T-helper 9 cell (primary cell): ENCODE data around the gene FTH1.
"Not testable (repeated sequence)": the region's sequence is repeated elsewhere in the genome, so short reads cannot be mapped to it uniquely, and the experiment has no call there.

ENCODE experiments used
- DNase-seq: peaks from one replicate; pipeline ENCODE4 v3.0.0-alpha.2; 2020
- total RNA-seq, 2 donors: gene quantifications; one replicate each; lab custom pipeline; 2026; lab: John Stamatoyannopoulos, UW

The FTH1 gene
- 198 to 1,086 reads per million in 2 donors for total RNA-seq

- peak; percentile 89 for DNase-seq
Measured at GRCh38 chr11:61967116-61967923, at the start of gene FTH1. FTH1 (minus strand) TSS chr11:61967634; CDS start chr11:61967425, 209 bp downstream.

DNA sequence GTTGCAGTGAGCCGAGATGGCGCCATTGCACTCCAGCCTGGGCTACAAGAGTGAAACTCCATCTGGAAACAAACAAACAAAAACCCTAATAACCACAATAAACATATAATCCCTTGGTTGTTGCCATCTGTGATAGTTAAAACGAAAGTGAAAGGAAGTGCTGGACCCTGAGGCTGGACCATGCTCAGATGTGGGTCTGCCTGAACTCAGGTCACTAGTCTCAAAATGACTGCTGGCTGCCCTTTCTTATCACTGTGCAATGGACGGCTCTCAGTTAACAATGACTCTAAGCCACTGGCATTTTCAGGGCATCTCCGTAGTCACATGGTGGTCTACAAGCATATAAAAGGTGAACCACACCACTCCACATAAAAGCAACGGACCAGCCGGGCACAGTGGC is 48.2 kb upstream of the FTH1 start:
- no peak for DNase-seq

DNA sequence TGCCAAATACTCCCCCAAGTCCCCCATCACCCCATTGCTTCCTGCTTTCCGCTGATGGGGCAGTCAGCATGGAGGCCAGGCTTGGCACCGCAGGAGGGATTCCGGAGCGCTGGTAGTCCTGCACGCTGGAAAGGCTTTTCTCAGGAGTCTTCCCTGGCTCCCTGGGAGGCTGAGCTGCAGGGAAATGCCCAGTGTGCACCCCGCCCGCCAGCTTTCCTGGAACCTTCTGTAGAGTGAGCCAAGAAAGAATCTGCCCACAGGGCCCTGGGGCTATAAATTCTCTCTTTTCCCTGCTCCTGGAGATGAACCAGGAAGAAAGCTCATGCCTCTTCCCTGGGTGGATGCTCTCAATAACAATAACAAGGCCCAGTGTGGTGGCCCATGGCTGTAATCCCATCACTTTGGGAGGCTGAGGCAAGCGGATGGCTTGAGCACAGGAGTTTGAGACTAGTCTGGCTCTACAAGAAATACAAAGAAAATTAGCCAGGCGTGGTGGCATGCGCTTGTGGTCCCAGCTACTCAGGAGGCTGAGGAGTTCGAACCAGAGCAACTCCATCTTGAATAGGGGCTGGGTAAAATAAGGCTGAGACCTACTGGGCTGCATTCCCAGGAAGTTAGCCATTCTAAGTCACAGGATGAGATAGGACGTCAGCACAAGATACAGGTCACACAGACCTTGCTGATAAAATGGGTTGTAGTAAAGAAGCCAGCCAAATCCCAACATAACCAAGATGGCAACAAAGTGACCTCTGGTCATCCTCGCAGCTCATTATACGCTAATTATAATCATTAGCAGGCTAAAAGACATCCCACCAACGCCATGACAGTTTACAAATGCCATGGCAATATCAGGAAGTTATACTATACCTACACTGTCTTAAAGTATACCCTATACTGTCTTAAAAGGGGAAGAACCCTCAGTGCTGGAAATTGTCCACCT is 46.4 kb upstream of the FTH1 start:
- no peak for DNase-seq

DNA sequence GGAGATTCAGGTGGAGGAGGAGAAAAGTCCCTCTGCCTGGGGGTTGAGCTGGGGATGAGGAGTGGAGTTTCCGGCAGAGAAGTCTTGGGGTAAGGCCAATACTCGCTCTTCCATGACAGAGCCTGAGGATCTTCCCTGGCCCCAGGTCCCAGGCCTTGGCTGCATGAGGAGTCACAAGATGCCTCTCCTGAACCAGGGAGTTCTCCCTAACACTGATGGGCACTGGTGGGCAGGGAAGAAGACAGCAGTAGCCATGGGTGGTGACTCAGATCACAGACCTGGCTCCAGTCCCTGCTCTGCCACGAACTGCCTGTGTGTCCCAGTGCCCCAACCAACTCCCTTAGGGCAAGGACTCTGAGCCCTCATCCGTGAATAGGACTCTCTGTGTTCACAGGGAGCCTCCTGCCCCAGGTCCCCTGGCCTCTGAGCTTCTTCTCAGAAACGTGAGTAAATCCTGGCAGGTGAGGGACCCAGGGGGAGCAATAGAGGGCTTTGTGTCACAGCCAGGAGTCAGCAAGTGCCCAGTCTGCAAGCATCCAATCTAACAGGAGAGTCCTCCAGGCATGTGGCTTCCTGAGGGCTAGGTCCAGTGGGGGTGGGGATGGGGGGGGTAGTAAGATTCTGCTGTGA is 45.5 kb upstream of the FTH1 start:
- DNase-seq = no peak

DNA sequence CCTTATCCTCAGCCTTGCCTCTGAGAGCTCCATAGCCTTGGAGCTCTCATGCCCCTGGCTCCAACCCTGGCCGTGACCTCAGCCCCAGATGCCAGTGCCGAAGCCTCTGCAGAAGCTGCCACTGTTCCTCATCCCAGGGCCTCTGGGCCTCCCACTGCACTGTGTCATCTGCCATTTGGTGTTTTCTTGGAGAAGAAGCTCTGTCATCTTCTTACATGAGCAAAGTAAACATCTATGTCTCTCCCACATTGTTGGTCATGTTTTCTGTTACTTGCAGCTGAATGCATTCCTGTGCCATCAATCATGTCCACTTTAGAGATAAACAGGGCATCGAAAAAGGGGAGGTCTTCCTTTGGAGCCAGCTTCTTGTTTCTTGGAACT is 45.0 kb upstream of the FTH1 start:
- DNase-seq = no peak

- no peak for DNase-seq
Measured at GRCh38 chr11:62011881-62012280, 44.4 kb upstream of the FTH1 start.

- no peak for DNase-seq
Measured at GRCh38 chr11:62010935-62011528, 43.6 kb upstream of the FTH1 start.

- no peak for DNase-seq
Measured at GRCh38 chr11:62008193-62008592, 40.8 kb upstream of the FTH1 start.

DNA sequence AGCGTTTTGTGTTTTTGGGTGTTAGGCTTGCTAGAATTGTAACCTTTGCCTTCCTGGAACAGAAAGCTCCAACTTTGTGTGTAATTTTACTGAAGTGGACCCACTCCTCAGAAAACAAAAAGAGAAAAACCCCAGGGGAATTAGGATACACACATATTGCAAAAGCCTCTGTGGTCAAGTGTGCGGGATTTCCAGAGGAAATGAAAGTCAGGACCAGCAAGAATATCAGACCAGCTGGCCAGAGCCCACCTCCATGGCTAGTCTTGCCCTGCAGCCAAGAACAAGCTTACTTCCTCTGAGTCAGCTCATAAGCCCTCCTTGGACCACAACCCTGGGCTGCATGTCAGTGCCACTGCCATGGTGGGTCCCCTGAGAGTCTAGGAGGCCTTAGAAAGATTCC is 37.0 kb upstream of the FTH1 start:
- no peak for DNase-seq

GRCh38 chr11:62002283-62002682 is 34.8 kb upstream of the FTH1 start:
- not testable (repeated sequence) for DNase-seq

DNA sequence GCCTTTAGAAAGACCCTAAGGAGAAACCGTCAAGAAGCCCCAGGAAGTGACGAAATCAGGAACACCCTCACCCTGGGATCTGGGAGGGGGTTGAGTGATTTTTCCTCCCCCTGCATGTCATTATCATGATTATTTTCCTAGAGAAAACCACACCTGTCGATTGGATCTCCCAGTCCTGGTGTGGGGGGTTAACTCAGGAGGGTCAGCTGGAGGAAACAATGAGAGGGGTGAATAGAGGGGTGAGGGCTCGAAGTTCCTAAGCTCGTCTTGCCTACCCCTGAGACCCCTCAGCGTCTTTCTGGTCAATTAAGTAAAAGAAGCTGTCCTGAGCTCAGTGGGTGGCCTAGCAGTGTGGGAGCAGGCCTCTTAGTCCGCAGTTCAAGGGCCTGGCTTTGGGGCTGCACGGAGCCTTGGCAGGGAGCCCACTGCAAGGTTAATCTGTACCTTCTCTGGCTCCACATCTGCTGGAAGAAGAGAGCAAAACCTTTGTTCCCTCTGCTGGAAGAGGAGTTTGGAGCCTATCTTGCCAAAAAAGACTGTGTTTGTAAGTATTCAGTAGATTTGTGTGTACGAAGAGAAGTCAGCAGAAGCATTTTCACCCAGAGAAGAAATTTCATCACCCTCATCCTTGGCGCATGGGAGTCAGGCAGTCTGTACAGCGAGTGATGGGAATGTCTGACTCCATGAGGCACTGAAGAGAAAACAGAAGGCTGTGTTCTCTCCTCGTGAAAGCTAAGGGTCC is 34.2 kb upstream of the FTH1 start:
- DNase-seq = no peak

- DNase-seq = no peak
Measured at GRCh38 chr11:62000539-62001446, 33.4 kb upstream of the FTH1 start.

- DNase-seq = no peak
Measured at GRCh38 chr11:61999141-61999975, 31.9 kb upstream of the FTH1 start.

GRCh38 chr11:61996933-61997332 is 29.5 kb upstream of the FTH1 start:
- no peak for DNase-seq

DNA sequence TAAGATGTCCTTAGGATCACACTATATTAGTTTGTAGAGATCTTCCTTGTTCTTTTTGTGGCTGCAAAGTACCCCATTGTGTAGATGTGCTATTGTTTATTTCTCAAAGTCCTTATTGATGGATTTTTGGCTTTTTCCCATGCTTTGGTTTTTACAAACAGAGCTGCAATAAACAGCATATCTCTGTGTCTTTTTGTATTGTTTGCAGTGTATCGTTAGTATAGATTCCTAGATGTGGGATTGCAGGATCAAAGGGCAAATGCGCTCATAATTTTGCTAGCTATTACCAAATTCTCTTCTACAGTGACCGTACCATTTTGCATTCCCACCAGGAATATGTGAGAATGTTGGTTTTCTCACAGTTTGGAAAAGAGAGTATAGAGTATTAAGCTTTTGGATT is 27.5 kb upstream of the FTH1 start:
- DNase-seq = no peak

DNA sequence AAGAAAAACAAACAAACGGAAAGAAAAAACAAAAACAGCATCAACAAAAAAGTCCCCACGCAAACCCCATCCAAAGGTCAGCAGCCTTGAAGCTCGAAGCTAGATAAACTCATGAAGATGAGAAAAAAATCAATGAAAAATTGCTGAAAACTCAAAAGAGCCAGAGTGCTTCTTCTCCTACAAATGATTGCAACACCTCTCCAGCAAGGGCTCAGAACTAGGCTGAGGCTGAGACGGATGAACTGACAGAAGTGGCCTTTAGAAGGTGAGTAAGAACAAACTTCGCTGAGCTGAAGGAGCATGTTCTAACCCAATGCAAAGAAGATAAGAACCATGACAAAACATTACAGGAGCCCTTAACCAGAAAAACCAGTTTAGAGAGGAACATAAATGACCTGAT is 18.4 kb upstream of the FTH1 start:
- no peak for DNase-seq

- no peak for DNase-seq
Measured at GRCh38 chr11:61983419-61983818, 16.0 kb upstream of the FTH1 start.

GRCh38 chr11:61980783-61981541 is 13.5 kb upstream of the FTH1 start:
- no peak for DNase-seq
